ENCODE data around the gene ARHGAP30.
"Not testable (repeated sequence)": the region's sequence is repeated elsewhere in the genome, so short reads cannot be mapped to it uniquely, and the experiment has no call there.

Gene ARHGAP30, protein sequence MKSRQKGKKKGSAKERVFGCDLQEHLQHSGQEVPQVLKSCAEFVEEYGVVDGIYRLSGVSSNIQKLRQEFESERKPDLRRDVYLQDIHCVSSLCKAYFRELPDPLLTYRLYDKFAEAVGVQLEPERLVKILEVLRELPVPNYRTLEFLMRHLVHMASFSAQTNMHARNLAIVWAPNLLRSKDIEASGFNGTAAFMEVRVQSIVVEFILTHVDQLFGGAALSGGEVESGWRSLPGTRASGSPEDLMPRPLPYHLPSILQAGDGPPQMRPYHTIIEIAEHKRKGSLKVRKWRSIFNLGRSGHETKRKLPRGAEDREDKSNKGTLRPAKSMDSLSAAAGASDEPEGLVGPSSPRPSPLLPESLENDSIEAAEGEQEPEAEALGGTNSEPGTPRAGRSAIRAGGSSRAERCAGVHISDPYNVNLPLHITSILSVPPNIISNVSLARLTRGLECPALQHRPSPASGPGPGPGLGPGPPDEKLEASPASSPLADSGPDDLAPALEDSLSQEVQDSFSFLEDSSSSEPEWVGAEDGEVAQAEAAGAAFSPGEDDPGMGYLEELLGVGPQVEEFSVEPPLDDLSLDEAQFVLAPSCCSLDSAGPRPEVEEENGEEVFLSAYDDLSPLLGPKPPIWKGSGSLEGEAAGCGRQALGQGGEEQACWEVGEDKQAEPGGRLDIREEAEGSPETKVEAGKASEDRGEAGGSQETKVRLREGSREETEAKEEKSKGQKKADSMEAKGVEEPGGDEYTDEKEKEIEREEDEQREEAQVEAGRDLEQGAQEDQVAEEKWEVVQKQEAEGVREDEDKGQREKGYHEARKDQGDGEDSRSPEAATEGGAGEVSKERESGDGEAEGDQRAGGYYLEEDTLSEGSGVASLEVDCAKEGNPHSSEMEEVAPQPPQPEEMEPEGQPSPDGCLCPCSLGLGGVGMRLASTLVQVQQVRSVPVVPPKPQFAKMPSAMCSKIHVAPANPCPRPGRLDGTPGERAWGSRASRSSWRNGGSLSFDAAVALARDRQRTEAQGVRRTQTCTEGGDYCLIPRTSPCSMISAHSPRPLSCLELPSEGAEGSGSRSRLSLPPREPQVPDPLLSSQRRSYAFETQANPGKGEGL

DNA sequence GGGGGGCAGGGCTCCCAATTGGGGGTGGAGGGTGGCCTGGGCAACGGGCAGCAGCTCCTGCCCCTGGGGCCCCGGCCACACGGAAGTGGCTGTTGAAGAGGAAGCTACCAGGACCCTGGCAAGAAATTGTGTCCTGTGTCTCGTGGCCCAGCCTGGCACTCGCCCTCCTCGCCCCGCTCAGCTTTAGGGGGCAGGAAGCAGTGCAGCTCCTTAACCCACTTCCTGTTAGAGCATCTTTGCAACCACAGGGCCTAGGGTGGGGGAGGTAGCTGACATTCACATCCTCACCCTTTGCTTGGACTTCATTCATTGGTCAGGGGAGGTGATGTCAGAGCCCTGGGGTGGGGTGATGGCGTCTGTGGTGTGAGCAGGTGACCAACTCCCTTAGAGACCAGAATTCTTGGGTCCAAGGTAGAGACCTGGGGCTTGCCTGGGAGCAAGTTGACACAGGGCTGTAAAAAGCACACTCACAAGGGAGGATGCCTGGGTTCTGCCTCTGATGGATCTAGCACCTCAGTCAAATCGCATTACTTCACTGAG, at the start of gene ARHGAP30:
Gene ARHGAP30 (minus strand): TSS at position 161 of the 540 bp plus-strand sequence. CDS start 267 bp downstream, outside the sequence.
- DNase-seq = peak in 37 of 51 donors; percentile 0 to 65 (median 23)

DNA sequence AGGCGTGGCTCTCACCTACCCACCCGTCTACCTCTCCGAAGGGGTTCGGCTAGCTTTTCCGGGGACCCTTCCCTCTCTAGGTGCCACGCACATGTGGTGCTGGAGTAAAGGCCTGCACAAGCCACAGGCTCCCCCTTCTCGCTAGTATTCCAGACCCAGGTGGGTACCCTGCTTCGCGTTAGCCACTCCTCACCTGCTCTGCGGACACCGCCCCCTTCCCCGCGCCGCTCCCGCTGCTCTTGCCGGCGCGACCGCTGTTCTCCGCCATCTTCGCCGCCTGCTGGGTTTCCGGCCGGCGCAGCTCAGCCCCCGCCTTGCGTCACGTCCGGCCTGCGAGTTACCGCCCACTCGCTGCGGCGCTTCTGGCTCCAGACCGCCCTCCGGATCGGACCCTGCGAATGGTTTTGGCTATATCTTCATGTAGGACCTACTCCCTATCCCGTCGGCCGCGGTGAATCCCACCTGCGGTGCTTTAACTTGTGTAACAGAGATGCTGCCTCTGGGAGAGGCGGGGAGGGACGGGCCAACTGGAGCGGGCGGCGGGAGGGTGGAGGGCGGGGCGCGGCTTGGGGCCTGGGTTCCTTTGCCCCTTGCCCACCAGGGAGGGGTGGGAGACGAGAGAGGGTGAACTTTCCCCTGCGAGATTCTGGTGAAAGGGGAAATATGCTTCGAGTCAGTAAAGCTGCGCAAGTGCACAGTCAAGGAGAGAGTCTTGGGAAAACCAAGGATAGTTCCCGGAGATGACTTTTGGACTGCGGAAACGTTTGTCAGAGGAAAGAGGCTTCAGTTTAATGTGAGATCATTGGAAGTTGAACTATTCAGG, 48.3 kb upstream of the ARHGAP30 start, which contains the start of the genes NIT1 and PFDN2:
Gene NIT1 (plus strand): TSS at position 347 of the 823 bp plus-strand sequence. CDS start 72 bp downstream, at position 419.
Gene PFDN2 (minus strand): TSS at position 279 of the 823 bp plus-strand sequence. CDS start 11 bp downstream, at position 268.
- DNase-seq = peak; percentile 12 to 89 (median 77)

DNA sequence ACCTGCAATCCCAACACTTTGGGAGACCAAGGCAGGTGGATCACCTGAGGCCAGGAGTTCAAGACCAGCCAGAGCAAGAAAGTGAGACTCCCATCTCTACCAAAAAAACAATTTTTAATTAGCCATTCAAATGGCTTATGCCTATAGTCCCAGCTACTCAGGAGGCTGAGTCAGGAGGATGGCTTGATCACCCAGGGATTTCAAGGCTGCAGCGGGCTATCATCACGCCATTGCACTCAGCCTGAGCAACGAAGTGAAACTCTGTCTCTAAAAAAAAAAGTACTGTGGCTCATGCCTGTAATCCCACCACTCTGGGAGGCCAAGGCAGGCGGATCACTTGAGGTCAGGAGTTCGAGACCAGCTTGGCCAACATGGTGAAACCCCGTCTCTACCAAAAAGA, 46.3 kb upstream of the ARHGAP30 start:
- DNase-seq = not testable (repeated sequence)

DNA sequence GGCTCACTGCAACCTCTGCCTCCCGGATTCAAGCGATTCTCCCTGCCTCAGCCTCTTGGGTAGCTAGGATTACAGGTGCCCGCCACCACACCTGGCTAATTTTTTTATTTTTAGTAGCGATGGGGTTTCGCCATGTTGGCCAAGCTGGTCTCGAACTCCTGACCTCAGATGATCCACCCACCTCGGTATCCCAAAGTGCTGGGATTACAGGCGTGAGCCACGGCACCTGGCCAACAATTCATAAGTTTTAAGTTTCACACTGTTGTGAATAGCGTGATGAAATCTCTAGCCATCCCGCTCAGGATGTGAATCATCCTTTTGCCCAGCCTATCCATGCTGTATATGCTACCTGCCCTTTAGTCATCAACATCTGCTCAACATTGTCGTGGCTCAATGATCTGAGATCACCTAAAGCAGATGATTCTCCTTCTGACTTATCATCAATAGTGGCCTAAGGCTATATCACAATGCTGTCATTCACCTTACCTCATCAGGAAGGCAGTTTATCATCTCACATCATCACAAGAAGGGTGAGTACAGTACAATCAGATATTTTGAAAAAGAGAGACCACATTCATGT, 45.5 kb upstream of the ARHGAP30 start:
- peak in 1 of 51 donors; percentile 4 for DNase-seq

DNA sequence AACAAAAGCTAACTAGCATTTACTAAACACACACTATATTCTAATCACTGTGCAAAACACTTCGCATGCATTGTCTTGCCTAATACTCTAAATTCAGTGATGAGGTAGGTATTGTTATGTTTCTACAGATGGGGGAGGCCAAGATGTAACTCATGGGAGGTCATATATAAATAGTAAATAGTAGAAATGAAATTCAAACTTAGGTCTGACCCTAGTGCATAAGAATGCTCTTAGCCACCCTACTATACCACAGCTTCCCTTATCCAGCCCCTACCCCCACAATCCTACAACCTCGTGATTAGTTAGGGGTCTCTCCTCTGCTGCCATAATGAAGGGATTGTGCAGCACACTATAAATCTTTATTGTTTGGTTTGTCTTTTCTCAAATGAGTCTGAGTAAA, 44.9 kb upstream of the ARHGAP30 start:
- no peak for DNase-seq

DNA sequence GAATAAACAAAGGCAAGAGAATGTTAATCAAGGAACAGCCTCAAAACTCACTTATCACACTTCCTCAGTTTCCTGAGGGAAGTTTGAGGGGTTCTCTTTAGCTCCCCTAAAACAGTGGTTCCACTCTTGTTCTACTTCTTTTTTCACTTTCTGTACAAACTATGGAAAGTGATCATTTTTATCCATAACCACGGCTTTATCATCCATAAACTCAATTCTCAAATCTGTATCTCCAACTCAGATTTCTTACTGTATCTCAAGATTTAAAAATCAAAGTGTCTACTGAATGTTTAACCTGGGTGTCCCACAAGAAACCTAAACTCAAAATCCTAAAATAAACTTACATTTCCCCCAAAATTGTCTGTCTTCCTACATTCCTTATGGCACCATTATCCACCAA, 44.2 kb upstream of the ARHGAP30 start:
- no peak for DNase-seq

DNA sequence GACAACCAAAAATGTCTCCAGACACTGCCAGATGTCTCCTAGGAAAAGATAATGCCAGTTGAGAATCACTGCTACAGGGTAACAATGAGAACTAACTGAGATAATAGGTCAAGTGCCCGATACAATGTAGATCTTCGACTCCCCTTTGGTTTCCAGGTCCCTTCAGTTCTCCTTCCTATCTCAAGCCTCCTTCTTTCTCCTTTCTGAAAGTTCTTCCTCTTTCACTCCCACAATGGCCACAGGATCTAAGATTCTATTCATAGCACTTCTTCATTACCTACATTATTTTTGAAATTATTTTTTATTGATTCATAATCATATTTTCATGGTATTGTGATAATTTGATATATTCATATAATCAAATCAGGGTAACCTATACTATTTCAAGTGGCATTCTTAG, 41.8 kb upstream of the ARHGAP30 start:
- DNase-seq = no peak

DNA sequence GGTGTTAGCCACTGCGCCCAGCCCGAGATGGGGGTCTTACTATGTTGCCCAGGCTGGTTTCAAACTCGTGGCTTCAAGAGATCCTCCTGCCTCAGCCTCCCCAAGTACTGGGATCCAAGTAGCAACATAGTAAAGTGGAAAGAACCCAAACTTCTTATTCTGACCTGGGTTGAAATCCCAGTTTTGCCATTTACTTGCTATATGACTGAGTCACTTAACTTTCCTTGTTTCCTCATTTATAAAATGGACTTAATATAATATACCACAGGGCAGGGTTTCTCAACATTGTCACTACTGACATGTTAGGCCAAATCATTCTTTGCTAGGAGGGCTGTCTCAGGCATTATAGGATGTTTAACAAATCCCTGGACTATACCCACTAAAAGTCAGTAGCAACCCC, 41.4 kb upstream of the ARHGAP30 start:
- DNase-seq = no peak

DNA sequence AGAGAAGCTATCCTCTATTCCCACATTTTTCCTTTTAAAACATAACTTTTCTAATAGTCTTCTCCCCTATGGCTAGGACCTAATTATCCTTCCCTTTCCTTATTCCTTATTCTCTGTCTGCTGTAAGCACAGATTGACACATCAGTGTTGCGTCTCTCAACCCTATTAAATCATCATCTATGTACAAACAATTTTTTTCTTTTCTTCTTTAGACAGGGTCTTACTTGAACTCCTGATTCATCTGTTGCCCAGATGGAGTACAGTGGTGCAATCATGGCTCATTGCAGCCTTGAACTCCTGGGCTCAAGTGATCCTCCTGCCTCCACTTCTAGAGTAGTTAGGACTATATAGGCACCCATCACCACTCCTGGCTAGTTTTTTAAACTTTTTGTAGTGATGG, 36.7 kb upstream of the ARHGAP30 start:
- no peak for DNase-seq

DNA sequence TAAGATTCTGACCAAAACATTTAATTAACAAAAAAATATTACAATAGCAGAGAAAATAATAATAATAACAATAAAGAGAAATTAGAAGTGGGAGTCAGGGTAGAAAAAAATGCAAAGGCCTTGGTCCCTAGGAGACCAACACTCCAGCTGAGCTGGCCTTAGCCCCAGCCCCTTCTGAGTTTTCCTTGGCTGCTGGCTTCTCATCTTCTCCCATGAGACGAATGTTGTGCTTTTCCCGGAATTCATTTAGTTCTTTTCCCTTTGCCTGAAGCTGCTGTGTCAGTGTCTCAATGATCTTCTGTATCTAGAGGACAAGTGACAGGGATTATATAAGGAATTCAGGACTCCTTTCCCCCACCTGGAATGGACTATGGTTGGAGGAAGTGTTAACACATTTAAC, 30.9 kb upstream of the ARHGAP30 start:
- DNase-seq = no peak

DNA sequence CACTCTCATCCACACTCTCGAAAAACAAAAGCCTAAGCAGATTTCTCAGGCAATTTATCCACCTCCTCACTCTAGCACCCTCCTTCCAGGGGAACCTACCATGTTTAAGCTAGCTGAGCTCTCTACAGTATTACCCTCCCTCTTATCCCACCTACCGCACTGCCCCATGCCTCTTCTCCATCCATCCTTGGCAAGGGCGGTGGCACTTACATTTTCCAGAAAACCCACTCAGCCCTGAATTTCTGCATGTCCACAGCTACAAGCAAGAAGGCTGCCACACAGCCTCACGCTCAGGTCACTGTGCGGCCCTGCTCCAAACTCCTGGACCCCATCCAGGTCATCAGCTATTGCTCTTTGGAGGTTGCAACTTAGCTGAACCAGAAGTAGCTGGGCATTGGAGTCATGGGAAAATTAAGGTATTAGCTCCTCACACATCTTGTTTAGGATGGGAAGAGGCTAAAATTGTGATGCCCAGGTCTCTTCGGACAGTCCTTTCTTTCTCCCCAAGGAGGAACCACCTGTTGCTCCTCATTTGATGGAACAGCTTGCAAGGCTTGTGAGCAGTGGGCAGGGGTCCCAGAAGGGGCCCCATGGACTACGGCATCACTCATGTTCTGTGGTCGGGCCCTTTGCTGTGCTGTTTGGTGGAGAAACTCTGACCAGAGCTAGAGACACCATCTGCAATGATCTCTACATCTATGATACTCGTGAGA, 29.6 kb upstream of the ARHGAP30 start:
- no peak for DNase-seq

DNA sequence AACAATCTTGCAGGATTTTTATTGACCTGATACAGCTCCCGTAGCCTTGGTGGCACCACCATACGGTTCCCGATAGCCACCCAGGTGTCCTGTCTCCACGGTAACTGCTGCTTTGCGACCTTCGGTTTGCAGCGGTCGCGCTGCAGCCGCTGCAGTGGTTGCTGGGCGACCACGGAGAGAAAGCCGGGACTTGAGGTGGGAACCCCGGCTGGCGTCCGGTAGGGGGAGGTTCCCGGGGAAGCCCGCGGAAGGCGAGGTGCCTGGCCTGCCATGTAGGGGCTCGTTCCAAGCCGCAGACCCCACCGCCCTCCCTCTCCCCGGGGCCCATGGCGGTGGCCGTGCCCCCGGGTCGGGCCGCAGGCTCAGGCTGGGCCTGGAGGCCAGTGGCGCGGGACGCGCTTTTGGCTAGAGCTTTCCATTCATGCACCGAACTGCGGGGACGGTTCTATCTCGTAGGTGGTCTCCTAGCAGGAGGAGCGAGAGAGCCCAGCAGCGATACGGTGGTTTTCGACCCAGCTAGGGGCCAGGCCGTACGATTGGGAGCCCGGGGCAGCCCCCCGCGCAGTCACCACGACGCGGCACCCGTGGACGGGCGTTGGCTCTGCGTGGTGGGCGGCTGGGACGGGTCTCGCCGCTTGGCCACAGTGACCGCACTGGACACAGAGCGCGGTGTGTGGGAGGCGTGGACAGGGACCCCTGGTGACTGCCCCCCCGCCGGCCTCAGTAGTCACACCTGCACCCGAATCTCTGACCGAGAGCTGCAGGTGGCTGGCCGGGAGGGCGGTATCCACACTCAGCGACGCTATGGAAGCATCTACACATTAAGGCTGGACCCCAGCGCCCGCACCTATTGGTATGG, 28.7 kb upstream of the ARHGAP30 start, which contains the start of gene KLHDC9:
Gene KLHDC9 (plus strand): TSS at position 152 of the 859 bp plus-strand sequence. CDS start 175 bp downstream, at position 327.
- peak in 48 of 51 donors; percentile 17 to 93 (median 69) for DNase-seq

DNA sequence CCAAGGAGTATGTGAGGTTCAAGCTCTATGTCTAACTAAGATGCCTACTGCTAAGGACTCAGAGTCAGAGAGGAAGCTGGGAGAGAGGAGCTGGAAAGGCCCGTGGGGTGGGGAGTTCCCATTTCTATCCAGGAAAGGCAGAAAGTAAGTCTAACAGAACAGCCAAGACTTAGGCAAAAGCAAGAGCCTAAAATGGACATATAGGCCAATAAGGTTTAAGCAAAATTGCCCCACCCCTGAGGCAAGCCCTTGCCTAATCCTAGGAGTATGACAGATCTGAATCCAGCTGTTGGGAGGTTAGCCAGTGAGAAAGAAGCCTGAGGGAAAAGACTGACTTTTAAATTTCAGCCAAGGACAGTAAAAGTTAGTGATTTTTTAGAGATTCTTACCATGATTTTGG, 26.8 kb upstream of the ARHGAP30 start:
- no peak for DNase-seq

DNA sequence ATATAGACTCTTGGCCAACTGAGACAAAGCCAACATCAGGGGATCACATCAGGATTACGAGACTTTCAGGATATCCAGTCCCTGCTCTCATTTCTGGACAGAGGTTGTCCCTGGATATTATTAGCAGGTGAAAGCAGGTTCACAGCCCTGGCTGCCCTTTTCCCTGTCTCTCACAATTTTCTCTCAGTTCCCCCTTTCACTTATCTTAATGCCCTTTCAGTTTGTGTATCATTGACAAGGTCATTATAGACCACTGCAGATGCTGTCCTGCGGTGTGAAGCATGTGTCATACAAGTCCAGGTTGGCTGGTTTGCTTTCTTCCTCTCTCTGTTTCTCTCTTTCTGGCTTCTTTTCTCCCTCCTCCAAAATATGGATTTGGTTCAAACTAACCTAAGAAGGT, 26.3 kb upstream of the ARHGAP30 start:
- no peak for DNase-seq

DNA sequence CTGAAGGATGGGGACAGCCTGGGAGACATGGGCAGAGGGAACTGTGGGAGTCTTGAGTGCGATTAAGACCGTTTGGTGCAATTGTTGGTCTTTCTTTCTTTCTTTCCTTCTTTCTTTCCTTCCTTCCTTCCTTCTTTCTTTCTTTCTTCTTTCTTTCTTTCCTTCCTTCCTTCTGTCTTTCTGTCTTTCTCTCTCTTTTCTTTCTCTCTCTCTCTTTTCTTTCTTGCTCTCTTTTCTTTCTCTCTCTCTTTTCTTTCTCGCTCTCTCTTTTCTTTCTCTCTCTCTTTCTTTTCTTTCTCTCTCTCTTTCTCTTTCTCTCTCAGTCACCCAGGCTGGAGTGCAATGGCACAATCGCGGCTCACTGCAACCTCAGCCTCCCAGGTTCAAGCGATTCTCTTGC, 25.5 kb upstream of the ARHGAP30 start:
- no peak for DNase-seq

DNA sequence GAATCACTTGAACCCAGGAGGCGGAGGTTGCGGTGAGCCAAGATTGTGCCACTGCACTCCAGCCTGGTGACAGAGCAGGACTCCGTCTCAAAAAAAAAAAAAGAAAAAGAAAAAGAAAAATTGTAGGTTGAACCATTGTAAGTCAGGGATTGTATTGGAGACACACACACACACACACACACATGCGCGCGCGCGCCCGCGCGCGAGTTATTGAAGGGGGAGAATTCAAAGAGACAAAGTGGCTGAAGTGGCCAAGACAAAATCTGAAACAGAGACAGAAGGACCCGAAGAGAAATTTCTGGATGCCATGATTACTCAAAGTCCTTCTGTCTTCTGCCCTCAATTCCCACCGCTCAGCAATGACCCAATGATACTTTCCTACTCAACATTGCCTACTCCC, 24.8 kb upstream of the ARHGAP30 start:
- DNase-seq = no peak

DNA sequence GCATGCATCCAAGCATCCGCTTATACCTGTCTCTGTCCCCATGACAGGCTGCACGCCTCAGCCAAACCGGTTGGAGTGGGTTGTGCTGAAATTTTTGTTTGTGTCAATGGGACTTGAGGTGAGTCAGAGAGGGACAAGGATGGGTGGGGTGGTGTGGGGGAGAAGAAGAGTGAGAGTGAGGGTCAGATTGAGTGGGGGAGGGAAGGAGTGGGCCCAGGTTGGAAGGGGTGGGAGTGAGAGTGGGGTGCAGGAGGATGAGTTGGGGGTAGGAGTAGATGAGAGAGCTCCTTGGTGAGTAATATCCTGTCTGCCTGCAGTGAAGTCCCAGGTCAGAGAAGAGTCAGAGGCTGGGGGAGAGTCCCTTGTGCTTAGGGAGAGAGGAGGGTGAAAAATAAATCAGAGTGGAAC, 22.9 kb upstream of the ARHGAP30 start:
- DNase-seq = no peak

DNA sequence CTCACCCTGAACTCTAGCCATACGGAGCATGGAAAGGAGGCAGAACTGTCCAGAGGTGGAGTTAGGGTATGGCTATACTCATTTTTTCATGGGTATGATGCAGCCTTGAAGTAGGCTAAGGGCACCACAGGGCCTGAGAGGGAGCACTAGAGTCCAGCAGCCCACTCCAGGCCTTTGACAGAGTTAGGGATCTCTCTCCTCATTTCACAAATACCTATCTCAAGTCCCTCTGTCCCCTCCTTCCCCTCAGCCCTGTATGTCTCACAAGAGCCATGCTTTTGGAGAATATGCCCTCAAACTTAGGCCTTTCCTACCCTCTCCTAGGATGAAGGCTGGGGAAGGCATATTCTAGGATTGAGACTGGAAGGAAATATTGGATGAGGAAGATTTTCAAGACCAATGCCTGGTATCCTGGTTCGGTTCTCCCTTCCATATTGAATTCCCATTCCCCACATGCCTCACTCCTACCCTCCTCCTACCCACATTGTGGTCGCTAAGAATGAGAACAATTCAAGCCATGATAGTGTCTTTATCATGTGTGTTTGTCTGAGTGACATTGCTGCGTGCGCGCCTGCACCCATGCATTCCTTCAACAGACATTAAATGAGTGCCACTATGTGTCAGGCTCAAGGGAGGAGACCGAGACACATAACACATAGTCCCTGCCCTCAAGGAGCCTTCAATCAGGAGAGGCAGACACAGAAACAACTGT, 22.3 kb upstream of the ARHGAP30 start:
- no peak for DNase-seq
